WTC11 (cell line): Measurements from ENCODE around the gene CLMN. TPM values are rescaled to one million over a fixed set of nuclear protein-coding genes. Genes with fewer than 3 reads are reported as not detected.

Source experiments
- ATAC-seq: fragments of 200-7000 bp; cut with Tn5 transposase; 2 replicates; pipeline ENCODE4 v1.10.0; 2021; ENCODE audit warnings: mild to moderate bottlenecking, moderate library complexity
- CTCF ChIA-PET: fragments of 300-600 bp; sonication (Branson Sonifier 250); formaldehyde crosslinking; loops from one replicate; lab custom pipeline; 2021; ENCODE audit warnings: antibody characterized with exemption; lab: Charles Lee
- POLR2A ChIA-PET: fragments of 350-600 bp; sonication (Branson Sonifier 250); formaldehyde crosslinking; loops from one replicate; lab custom pipeline; 2021; ENCODE audit warnings: antibody characterized with exemption; lab: Charles Lee
- DNase-seq: peaks from one replicate; pipeline ENCODE4 v3.0.0; 2021; ENCODE audit warnings: low spot score
- H3K27ac Mint-ChIP-seq: 2 replicates; pipeline ENCODE4 v1.8.0; 2021; ENCODE audit warnings: mixed read lengths
- H3K27me3 Mint-ChIP-seq: 2 replicates; pipeline ENCODE4 v1.8.0; 2021; ENCODE audit warnings: low read depth, mild to moderate bottlenecking, moderate library complexity, mixed read lengths
- H3K36me3 Mint-ChIP-seq: 2 replicates; pipeline ENCODE4 v1.8.0; 2021; ENCODE audit warnings: mixed read lengths
- H3K4me1 Mint-ChIP-seq: 2 replicates; pipeline ENCODE4 v1.8.0; 2022; ENCODE audit warnings: mixed read lengths
- H3K4me3 Mint-ChIP-seq: 2 replicates; pipeline ENCODE4 v1.8.0; 2021; ENCODE audit warnings: mild to moderate bottlenecking, moderate library complexity, mixed read lengths
- H3K9me3 Mint-ChIP-seq: 2 replicates; pipeline ENCODE4 v1.8.0; 2021; ENCODE audit warnings: mixed read lengths
- CREB1 ChIP-seq: sonication (generic); formaldehyde crosslinking; IDR thresholded peaks from 2 replicates; pipeline ENCODE4 v1.8.0; 2023; ENCODE audit warnings: mild to moderate bottlenecking, missing genetic modification reagents
- EMX1 ChIP-seq: fragments of 250-450 bp; sonication (Bioruptor Pico); IDR thresholded peaks from 2 replicates; pipeline ENCODE4 v1.8.0; 2021; ENCODE audit warnings: mild to moderate bottlenecking
- HMGXB4 ChIP-seq: sonication (generic); formaldehyde crosslinking; IDR thresholded peaks from 2 replicates; pipeline ENCODE4 v1.8.1; 2023; ENCODE audit warnings: mild to moderate bottlenecking, moderate library complexity, missing genetic modification reagents
- IRF1 ChIP-seq: sonication (generic); formaldehyde crosslinking; IDR thresholded peaks from 2 replicates; pipeline ENCODE4 v1.8.0; 2023; ENCODE audit warnings: missing genetic modification reagents
- JAZF1 ChIP-seq: fragments of 250-450 bp; sonication (Bioruptor Pico); IDR thresholded peaks from 2 replicates; pipeline ENCODE4 v1.9.0; 2021; ENCODE audit warnings: moderate library complexity, mild to moderate bottlenecking, inconsistent platforms
- MLX ChIP-seq: sonication (generic); formaldehyde crosslinking; IDR thresholded peaks from 2 replicates; pipeline ENCODE4 v1.8.1; 2023; ENCODE audit warnings: mild to moderate bottlenecking, missing genetic modification reagents, moderate library complexity
- MXD4 ChIP-seq: fragments of 250-450 bp; sonication (Bioruptor Pico); IDR thresholded peaks from 2 replicates; pipeline ENCODE4 v1.8.0; 2021; ENCODE audit warnings: mild to moderate bottlenecking, moderate library complexity, borderline replicate concordance
- NFATC4 ChIP-seq: fragments of 250-450 bp; sonication (Bioruptor Pico); IDR thresholded peaks from 2 replicates; pipeline ENCODE4 v1.9.0; 2021; ENCODE audit warnings: mild to moderate bottlenecking
- PREB ChIP-seq: sonication (generic); formaldehyde crosslinking; IDR thresholded peaks from 2 replicates; pipeline ENCODE4 v1.8.1; 2022; ENCODE audit warnings: mild to moderate bottlenecking, missing genetic modification reagents, moderate library complexity, borderline replicate concordance
- USF2 ChIP-seq: sonication (generic); formaldehyde crosslinking; IDR thresholded peaks from 2 replicates; pipeline ENCODE4 v1.8.1; 2023; ENCODE audit warnings: mild to moderate bottlenecking, missing genetic modification reagents, moderate library complexity
- ZNF121 ChIP-seq: sonication (generic); formaldehyde crosslinking; IDR thresholded peaks from 2 replicates; pipeline ENCODE4 v1.8.0; 2023; ENCODE audit warnings: missing genetic modification reagents
- ZNF232 ChIP-seq: sonication (generic); formaldehyde crosslinking; IDR thresholded peaks from 2 replicates; pipeline ENCODE4 v1.8.0; 2022; ENCODE audit warnings: mild to moderate bottlenecking, missing genetic modification reagents
- ZNF263 ChIP-seq: sonication (generic); formaldehyde crosslinking; IDR thresholded peaks from 2 replicates; pipeline ENCODE4 v1.8.1; 2022; ENCODE audit warnings: low read depth, mild to moderate bottlenecking, moderate library complexity, missing genetic modification reagents
- ZNF416 ChIP-seq: fragments of 250-450 bp; sonication (Bioruptor Pico); IDR thresholded peaks from 2 replicates; pipeline ENCODE4 v1.9.0; 2021; ENCODE audit warnings: mild to moderate bottlenecking, inconsistent platforms
- total RNA-seq: library from RNA; stranded (reverse); gene quantifications from 3 replicates; pipeline ENCODE4 v1.2.3, GENCODE V29; 2021
- TF ChIP-seq, protein P1 (sequence below): sonication (generic); formaldehyde crosslinking; IDR thresholded peaks from 2 replicates; pipeline ENCODE4 v1.8.0; 2022; ENCODE audit warnings: missing genetic modification reagents
- TF ChIP-seq, protein P2 (sequence below): sonication (generic); formaldehyde crosslinking; conservative IDR thresholded peaks from 2 replicates; pipeline ENCODE4 v1.8.1; 2022; ENCODE audit warnings: mild to moderate bottlenecking, missing genetic modification reagents

CLMN gene
- total RNA-seq, 1 experiment from 2014 or later: 12.2 TPM

GRCh38 chr14:95250936-95251335 is 68.8 kb downstream of the CLMN start:
- H3K27ac Mint-ChIP-seq: no peak overlapping the region
- TF ChIP-seq, protein P1, sequence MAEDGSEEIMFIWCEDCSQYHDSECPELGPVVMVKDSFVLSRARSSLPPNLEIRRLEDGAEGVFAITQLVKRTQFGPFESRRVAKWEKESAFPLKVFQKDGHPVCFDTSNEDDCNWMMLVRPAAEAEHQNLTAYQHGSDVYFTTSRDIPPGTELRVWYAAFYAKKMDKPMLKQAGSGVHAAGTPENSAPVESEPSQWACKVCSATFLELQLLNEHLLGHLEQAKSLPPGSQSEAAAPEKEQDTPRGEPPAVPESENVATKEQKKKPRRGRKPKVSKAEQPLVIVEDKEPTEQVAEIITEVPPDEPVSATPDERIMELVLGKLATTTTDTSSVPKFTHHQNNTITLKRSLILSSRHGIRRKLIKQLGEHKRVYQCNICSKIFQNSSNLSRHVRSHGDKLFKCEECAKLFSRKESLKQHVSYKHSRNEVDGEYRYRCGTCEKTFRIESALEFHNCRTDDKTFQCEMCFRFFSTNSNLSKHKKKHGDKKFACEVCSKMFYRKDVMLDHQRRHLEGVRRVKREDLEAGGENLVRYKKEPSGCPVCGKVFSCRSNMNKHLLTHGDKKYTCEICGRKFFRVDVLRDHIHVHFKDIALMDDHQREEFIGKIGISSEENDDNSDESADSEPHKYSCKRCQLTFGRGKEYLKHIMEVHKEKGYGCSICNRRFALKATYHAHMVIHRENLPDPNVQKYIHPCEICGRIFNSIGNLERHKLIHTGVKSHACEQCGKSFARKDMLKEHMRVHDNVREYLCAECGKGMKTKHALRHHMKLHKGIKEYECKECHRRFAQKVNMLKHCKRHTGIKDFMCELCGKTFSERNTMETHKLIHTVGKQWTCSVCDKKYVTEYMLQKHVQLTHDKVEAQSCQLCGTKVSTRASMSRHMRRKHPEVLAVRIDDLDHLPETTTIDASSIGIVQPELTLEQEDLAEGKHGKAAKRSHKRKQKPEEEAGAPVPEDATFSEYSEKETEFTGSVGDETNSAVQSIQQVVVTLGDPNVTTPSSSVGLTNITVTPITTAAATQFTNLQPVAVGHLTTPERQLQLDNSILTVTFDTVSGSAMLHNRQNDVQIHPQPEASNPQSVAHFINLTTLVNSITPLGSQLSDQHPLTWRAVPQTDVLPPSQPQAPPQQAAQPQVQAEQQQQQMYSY (CRISPR knock-in tag): no peak
- TF ChIP-seq ZNF232 (CRISPR knock-in tag): no peak
- no peak for TF ChIP-seq ZNF263
- no peak for TF ChIP-seq CREB1
- no peak for TF ChIP-seq MLX (CRISPR knock-in tag)
- TF ChIP-seq HMGXB4 (CRISPR knock-in tag): no peak
- TF ChIP-seq PREB (CRISPR knock-in tag): no peak
- TF ChIP-seq IRF1 (CRISPR knock-in tag): no peak
- TF ChIP-seq MXD4 (CRISPR knock-in tag): no peak
- TF ChIP-seq ZNF121 (CRISPR knock-in tag): no peak
- no peak for TF ChIP-seq EMX1 (CRISPR knock-in tag)
- no peak for TF ChIP-seq USF2 (CRISPR knock-in tag)
- TF ChIP-seq, protein P2, sequence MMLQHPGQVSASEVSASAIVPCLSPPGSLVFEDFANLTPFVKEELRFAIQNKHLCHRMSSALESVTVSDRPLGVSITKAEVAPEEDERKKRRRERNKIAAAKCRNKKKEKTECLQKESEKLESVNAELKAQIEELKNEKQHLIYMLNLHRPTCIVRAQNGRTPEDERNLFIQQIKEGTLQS (CRISPR knock-in tag): no peak
- TF ChIP-seq JAZF1 (CRISPR knock-in tag): no peak
- no peak for TF ChIP-seq ZNF416 (CRISPR knock-in tag)
- CTCF ChIA-PET: interaction anchor here (1.3 kb wide), 1 partner anchor 111 kb away, joined by 3 read pairs; no protein-coding TSS in a partner anchor
- H3K4me1 Mint-ChIP-seq: peaks cover 53% of the 10 kb centered on the region
- H3K27me3 Mint-ChIP-seq: peaks cover 2% of the 10 kb centered on the region
- ATAC-seq: no peak
- no peak for DNase-seq
- H3K9me3 Mint-ChIP-seq: peaks cover 6% of the 10 kb centered on the region
- no peak overlapping the region for H3K4me3 Mint-ChIP-seq
- H3K36me3 Mint-ChIP-seq: no peaks in the 10 kb centered on the region
- POLR2A ChIA-PET: no interaction called here

- no peaks in the 10 kb centered on the region for H3K36me3 Mint-ChIP-seq
- H3K27ac Mint-ChIP-seq: no peak overlapping the region
- peaks cover 10% of the 10 kb centered on the region for H3K9me3 Mint-ChIP-seq
- DNase-seq: no peak
- H3K4me1 Mint-ChIP-seq: peaks cover 53% of the 10 kb centered on the region
- CTCF ChIA-PET: interaction anchor here (1.3 kb wide), 1 partner anchor 111 kb away, joined by 3 read pairs; no protein-coding TSS in a partner anchor
- TF ChIP-seq NFATC4 (no peak), ZNF263 (no peak)
- TF ChIP-seq, protein P1 (CRISPR knock-in tag): no peak
- TF ChIP-seq, all 79 proteins: peak for 0
- no peak for ATAC-seq
- POLR2A ChIA-PET: no interaction called here
- Mint-ChIP-seq H3K4me3 (no peak overlapping the region), H3K27me3 (peaks cover 2% of the 10 kb centered on the region)
Measured at GRCh38 chr14:95250140-95250769, 69.5 kb downstream of the CLMN start.
